A549 (cell line): ENCODE results near the gene PAQR7. TPM values are rescaled to one million over a fixed set of nuclear protein-coding genes. Genes with fewer than 3 reads are reported as not detected.

Experiments used
- ATAC-seq, 2 experiments: fragments of 200-7000 bp in 1 of 2; fragments of >200 bp in 1 of 2; cut with Nextera tagmentation in 1 of 2; cut with Tn5 transposase in 1 of 2; 3 replicates each; pipeline versions ENCODE4 v1.8.0 to v1.9.1; 2018 to 2020; ENCODE audit warnings: mild to moderate bottlenecking in 1 of 2, moderate library complexity in 1 of 2
- CTCF ChIA-PET: fragments of 300-600 bp; sonication (Branson Sonifier 250); formaldehyde crosslinking; extraction: SDS; loops from one replicate; lab custom pipeline; 2021; ENCODE audit warnings: antibody characterized with exemption, inconsistent platforms; lab: Yijun Ruan, JAX
- POLR2A ChIA-PET: fragments of 350-600 bp; formaldehyde crosslinking; extraction: SDS; loops from one replicate; lab custom pipeline; 2021; ENCODE audit warnings: antibody characterized with exemption, inconsistent platforms; lab: Yijun Ruan, JAX
- DNase-seq, 2 experiments: peaks; one replicate each; pipeline versions ENCODE4 v3.0.0 to v3.0.0-alpha.2; 2011 to 2016; ENCODE audit warnings: low read depth in 1 of 2, low spot score in 1 of 2
- FAIRE-seq: peaks from 2 replicates; lab custom pipeline; 2011; peaks lifted over from hg19 to GRCh38; lab: Jason Lieb, UNC
- H3K27ac ChIP-seq, 2 experiments: fragments of >200 bp; sonication (Bioruptor Twin); formaldehyde crosslinking; 3 replicates each; pipeline ENCODE4 v1.5.1; 2016 to 2017
- H3K4me1 ChIP-seq: fragments of >200 bp; sonication (Bioruptor Twin); formaldehyde crosslinking; 3 replicates; pipeline ENCODE4 v1.6.1; 2016
- H3K4me2 ChIP-seq: fragments of >200 bp; sonication (Bioruptor Twin); formaldehyde crosslinking; 3 replicates; pipeline ENCODE4 v1.6.1; 2016
- H3K4me3 ChIP-seq: fragments of >200 bp; sonication (Bioruptor Twin); formaldehyde crosslinking; 3 replicates; pipeline ENCODE4 v1.5.1; 2016
- H3K9me3 ChIP-seq: fragments of >200 bp; sonication (Bioruptor Twin); formaldehyde crosslinking; 3 replicates; pipeline ENCODE4 v1.6.1; 2016
- CHD4 ChIP-seq: fragments of 200-600 bp; sonication (generic); IDR thresholded peaks from 2 replicates; pipeline ENCODE4 v1.6.1; 2016; ENCODE audit warnings: antibody characterized with exemption, mild to moderate bottlenecking, borderline replicate concordance
- EHMT2 ChIP-seq: fragments of 200-600 bp; sonication (generic); IDR thresholded peaks from 2 replicates; pipeline ENCODE4 v1.6.1; 2016; ENCODE audit warnings: antibody characterized with exemption, low read depth, mild to moderate bottlenecking, moderate library complexity
- FOSL2 ChIP-seq, 2 experiments: fragments of 450-650 bp in 1 of 2; fragments of >200 bp in 1 of 2; sonication (Bioruptor Twin) in 1 of 2; formaldehyde crosslinking; IDR thresholded peaks; 2 replicates each; pipeline versions ENCODE4 v1.5.0 to v1.6.1; 2016 to 2020; ENCODE audit warnings: mild to moderate bottlenecking in 1 of 2, moderate library complexity in 1 of 2
- HOXB13 ChIP-seq: fragments of 250-450 bp; sonication (Bioruptor Pico); IDR thresholded peaks from 2 replicates; pipeline ENCODE4 v1.5.0; 2020; ENCODE audit warnings: low read depth, mild to moderate bottlenecking, moderate library complexity
- KDM1A ChIP-seq: fragments of 200-600 bp; sonication (generic); IDR thresholded peaks from 2 replicates; pipeline ENCODE4 v1.6.1; 2016; ENCODE audit warnings: low read depth, mild to moderate bottlenecking
- KDM5A ChIP-seq: fragments of 200-600 bp; sonication (generic); IDR thresholded peaks from 2 replicates; pipeline ENCODE4 v1.6.1; 2016; ENCODE audit warnings: antibody characterized with exemption, mild to moderate bottlenecking
- MAFK ChIP-seq: fragments of 450-650 bp; IDR thresholded peaks from 2 replicates; pipeline ENCODE4 v1.6.1; 2014; ENCODE audit not compliant: partially characterized antibody
- MYC ChIP-seq: IDR thresholded peaks from 2 replicates; pipeline ENCODE4 v1.6.1; 2012; ENCODE audit warnings: mild to moderate bottlenecking, inconsistent platforms, low read length, improper control_type of control experiment, borderline replicate concordance
- PHF8 ChIP-seq: fragments of 200-600 bp; sonication (generic); IDR thresholded peaks from 2 replicates; pipeline ENCODE4 v1.6.1; 2016; ENCODE audit warnings: low read depth, mild to moderate bottlenecking, antibody characterized with exemption, moderate library complexity, borderline replicate concordance
- POLR2A ChIP-seq: IDR thresholded peaks from 2 replicates; pipeline ENCODE4 v1.6.1; 2012; ENCODE audit warnings: mild to moderate bottlenecking, low read length
- RCOR1 ChIP-seq: fragments of 150-350 bp; IDR thresholded peaks from 2 replicates; pipeline ENCODE4 v1.6.1; 2014; ENCODE audit warnings: antibody characterized with exemption, low read length, low read depth
- REST ChIP-seq: fragments of 200-600 bp; sonication (generic); IDR thresholded peaks from 2 replicates; pipeline ENCODE4 v1.6.1; 2016; ENCODE audit warnings: antibody characterized with exemption, mild to moderate bottlenecking, moderate library complexity
- RNF2 ChIP-seq: fragments of 200-600 bp; sonication (generic); IDR thresholded peaks from 2 replicates; pipeline ENCODE4 v1.6.1; 2016; ENCODE audit warnings: low read depth, mild to moderate bottlenecking, antibody characterized with exemption, moderate library complexity, borderline replicate concordance
- SREBF2 ChIP-seq: fragments of 450-650 bp; IDR thresholded peaks from 2 replicates; pipeline ENCODE4 v1.6.1; 2014; ENCODE audit warnings: mild to moderate bottlenecking, moderate library complexity
- USF2 ChIP-seq: fragments of 450-650 bp; IDR thresholded peaks from 2 replicates; pipeline ENCODE4 v1.6.1; 2014; ENCODE audit warnings: antibody characterized with exemption
- WGBS: methylation state at CpG from one replicate; pipeline ENCODE4 v1.1.6; 2017; ENCODE audit errors: missing lambda C conversion rate; 5-methylcytosine and 5-hydroxymethylcytosine counted together
- polyA plus RNA-seq, 4 experiments: library from polyadenylated mRNA; depleted of rRNA in 3 of 4; stranded (reverse); fragments of >200 nt; fragmentation: RNase III in 1 of 4; extraction: RNeasy Plus Mini Kit Qiagen cat#74134 plus additional on column Dnase treatment in 1 of 4; gene quantifications; 2 replicates in 3 of 4; 3 replicates in 1 of 4; pipeline ENCODE4 v1.2.3, GENCODE V29; 2011 to 2017
- TF ChIP-seq, protein P1 (sequence below): fragments of >200 bp; sonication (Bioruptor Twin); formaldehyde crosslinking; IDR thresholded peaks from 2 replicates; pipeline ENCODE4 v1.6.1; 2016
- TF ChIP-seq, protein P2 (sequence below): fragments of 250-450 bp; sonication (Bioruptor Pico); IDR thresholded peaks from 2 replicates; pipeline ENCODE4 v1.5.0; 2021; ENCODE audit warnings: mild to moderate bottlenecking, moderate library complexity, borderline replicate concordance
- TF ChIP-seq, protein P3 (sequence below): IDR thresholded peaks from 2 replicates; pipeline ENCODE4 v1.6.1; 2012

Gene PAQR7
- polyA plus RNA-seq, 2 of the 4 experiments (the other 2 are of a cell fraction) = 2.3 to 6.0 TPM

GRCh38 chr1:25917996-25918395 is 42.5 kb upstream of the PAQR7 start:
- no peak for FAIRE-seq
- 85% methylated on average over 5 of the region's 5 CpGs for WGBS
- CTCF ChIA-PET = interaction anchor here (0.9 kb wide), 1 partner anchor 23 kb away, joined by 3 read pairs; no protein-coding TSS in a partner anchor

GRCh38 chr1:25916460-25916859 is 41.0 kb upstream of the PAQR7 start:
- POLR2A ChIA-PET = no interaction called here
- no peak overlapping the region for H3K4me2 ChIP-seq
- no peak for FAIRE-seq
- no peak overlapping the region for H3K4me3 ChIP-seq
- no peak overlapping the region for H3K27ac ChIP-seq
- no peak for ATAC-seq
- WGBS = 85% methylated on average over 2 of the region's 2 CpGs
- TF ChIP-seq PHF8 (no peak), MYC (no peak), SREBF2 (no peak)
- TF ChIP-seq, protein P1, sequence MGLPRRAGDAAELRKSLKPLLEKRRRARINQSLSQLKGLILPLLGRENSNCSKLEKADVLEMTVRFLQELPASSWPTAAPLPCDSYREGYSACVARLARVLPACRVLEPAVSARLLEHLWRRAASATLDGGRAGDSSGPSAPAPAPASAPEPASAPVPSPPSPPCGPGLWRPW = no peak
- TF ChIP-seq, protein P2, sequence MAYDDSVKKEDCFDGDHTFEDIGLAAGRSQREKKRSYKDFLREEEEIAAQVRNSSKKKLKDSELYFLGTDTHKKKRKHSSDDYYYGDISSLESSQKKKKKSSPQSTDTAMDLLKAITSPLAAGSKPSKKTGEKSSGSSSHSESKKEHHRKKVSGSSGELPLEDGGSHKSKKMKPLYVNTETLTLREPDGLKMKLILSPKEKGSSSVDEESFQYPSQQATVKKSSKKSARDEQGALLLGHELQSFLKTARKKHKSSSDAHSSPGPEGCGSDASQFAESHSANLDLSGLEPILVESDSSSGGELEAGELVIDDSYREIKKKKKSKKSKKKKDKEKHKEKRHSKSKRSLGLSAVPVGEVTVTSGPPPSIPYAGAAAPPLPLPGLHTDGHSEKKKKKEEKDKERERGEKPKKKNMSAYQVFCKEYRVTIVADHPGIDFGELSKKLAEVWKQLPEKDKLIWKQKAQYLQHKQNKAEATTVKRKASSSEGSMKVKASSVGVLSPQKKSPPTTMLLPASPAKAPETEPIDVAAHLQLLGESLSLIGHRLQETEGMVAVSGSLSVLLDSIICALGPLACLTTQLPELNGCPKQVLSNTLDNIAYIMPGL = no peak
- CTCF ChIA-PET = interaction anchor here (0.6 to 1.5 kb wide), 3 partner anchors 21 to 81 kb away, joined by 3 to 5 read pairs (median 3); partner anchors contain the start of gene PAFAH2
- no peak for DNase-seq
- H3K9me3 ChIP-seq = no peaks in the 10 kb centered on the region
- peaks cover 4% of the 10 kb centered on the region; the same call in 1 of the 3 replicates for H3K4me1 ChIP-seq

More at GRCh38 chr1:25917996-25918395, 42.5 kb upstream of the PAQR7 start:
- no peaks in the 10 kb centered on the region for H3K9me3 ChIP-seq
- ATAC-seq (no peak), DNase-seq (no peak)
- no peak overlapping the region for H3K4me2 ChIP-seq
- H3K4me3 ChIP-seq = no peak overlapping the region
- H3K27ac ChIP-seq = no peak overlapping the region
- TF ChIP-seq USF2 = no peak
- no peak for TF ChIP-seq EHMT2
- no peak for TF ChIP-seq KDM5A
- TF ChIP-seq RNF2 = no peak
- TF ChIP-seq REST = no peak
- POLR2A ChIA-PET = no interaction called here
- H3K4me1 ChIP-seq = peaks cover 7% of the 10 kb centered on the region; the same call in 1 of the 3 replicates

DNA sequence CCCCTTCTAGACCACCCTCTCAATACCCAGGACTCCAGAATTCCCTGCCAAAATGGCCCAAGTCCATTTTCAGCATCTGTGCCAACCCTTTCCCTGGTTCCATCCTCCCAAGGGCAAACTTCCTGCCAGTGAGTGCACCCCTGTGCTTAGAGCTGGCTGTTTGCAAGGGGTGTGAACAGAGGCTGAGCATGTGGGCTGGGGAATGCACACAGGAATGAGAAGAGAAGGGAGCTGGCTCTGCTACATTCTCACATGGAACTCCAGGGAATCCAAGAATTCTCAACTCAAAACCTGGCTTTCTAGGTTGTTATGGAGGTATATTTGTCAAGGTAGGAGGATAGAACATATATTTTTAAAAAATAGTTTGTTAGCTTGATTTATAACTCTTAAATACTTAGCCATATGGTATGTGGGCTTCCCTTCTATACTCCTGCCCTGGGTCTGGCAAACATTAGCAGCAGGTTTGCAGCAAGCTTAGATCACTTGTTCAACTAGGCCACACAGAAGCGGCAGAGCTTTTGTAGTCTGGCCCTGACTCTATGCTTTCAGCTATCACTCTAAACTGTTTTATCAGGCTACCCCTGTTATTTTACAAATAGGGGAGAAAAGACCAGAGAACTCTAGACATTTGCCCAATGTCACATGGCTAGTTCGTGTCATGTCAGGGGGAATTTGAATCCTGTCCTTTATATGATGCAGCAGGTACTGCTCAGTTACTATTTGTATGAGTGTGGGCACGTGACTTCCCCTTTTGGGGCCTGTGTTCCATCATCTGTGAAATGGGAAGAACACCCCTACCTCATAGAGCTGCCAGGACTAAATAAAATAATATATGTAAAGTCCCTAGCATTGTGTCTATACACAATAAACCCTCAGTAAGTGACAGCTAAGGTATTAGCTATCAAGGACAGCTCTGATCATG is 38.8 kb upstream of the PAQR7 start:
- no peak for ATAC-seq

More for the DNA sequence above, 38.8 kb upstream of the PAQR7 start:
- DNase-seq (no peak), FAIRE-seq (no peak)
- no peak overlapping the region for H3K4me3 ChIP-seq
- H3K4me1 ChIP-seq = peaks cover 4% of the 10 kb centered on the region; the same call in 1 of the 3 replicates
- ChIA-PET CTCF (interaction anchor here (0.8 kb wide), 1 partner anchor 13 kb away, joined by 3 read pairs; no protein-coding TSS in a partner anchor), POLR2A (no interaction called here)
- no peak for TF ChIP-seq MYC
- TF ChIP-seq KDM1A = no peak
- no peak for TF ChIP-seq MAFK
- TF ChIP-seq, protein P3, sequence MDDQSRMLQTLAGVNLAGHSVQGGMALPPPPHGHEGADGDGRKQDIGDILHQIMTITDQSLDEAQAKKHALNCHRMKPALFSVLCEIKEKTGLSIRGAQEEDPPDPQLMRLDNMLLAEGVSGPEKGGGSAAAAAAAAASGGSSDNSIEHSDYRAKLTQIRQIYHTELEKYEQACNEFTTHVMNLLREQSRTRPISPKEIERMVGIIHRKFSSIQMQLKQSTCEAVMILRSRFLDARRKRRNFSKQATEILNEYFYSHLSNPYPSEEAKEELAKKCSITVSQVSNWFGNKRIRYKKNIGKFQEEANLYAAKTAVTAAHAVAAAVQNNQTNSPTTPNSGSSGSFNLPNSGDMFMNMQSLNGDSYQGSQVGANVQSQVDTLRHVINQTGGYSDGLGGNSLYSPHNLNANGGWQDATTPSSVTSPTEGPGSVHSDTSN = no peak
- no peak for TF ChIP-seq HOXB13 (CRISPR knock-in tag)
- TF ChIP-seq CHD4 = no peak
- no peak for TF ChIP-seq POLR2A
- no peak for TF ChIP-seq RCOR1
- TF ChIP-seq FOSL2 (IDR thresholded peaks at IDR 0.05) = no peak
- TF ChIP-seq FOSL2 (CRISPR knock-in tag; IDR thresholded peaks at IDR 0.05) = no peak
- no peaks in the 10 kb centered on the region for H3K9me3 ChIP-seq
- H3K27ac ChIP-seq = no peak overlapping the region
- WGBS = 65% methylated on average over 3 of the region's 3 CpGs
- H3K4me2 ChIP-seq = no peak overlapping the region
